GM11168 (cell line): ENCODE results near the gene FGF1.

Experiments used
- in situ Hi-C: fragments of 300-500 bp; cut with MboI; formaldehyde crosslinking; loops from one replicate; pipeline ENCODE4 v1.12.0; 2022; ENCODE audit warnings: low sequenced_read_pairs; ENCODE audit not compliant: unreplicated experiment

FGF1 gene

DNA sequence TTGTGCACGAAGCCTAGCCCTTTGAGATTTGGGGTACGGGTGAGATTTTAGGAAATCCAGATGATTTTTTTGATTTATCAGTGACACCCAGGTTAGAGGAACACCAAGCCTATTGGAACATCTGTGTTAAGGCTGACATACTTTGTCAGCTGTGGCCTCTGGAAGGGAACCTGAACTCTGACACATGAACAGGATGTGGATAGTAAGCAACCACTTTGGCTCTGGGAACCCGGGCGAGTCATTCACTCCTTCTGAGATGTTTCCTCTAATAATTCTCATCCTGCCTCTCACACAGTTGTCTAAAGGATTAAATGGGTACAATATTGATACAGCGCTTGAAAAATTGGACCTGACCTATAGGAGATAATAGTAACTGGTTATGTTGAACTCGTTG lies 67.8 kb downstream of the FGF1 start:
- in situ Hi-C loops, result no loop called here

- in situ Hi-C loops, result no loop called here
Measured at GRCh38 chr5:142617416-142618129, 68.3 kb downstream of the FGF1 start.

DNA sequence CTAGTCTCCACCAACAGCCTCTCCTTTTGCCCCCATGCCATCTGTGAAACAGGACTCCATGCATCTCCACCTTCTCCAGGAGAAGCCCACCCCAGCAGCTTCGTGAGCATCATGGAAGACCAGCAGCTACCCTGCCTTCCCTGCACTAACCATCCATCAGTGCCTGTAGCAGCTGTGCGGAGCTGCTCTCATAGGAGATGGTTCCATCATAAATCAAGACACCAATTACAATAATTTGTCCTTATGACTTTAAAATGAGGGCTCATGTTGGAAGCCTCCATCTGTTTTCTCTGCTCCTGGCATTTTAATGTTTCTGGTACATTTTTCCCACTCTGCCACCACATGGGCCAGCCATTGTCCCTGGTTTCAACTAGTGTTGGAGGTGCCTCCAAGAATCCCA lies 69.9 kb downstream of the FGF1 start:
- in situ Hi-C loops, result no loop called here

- in situ Hi-C loops, result no loop called here
Measured at GRCh38 chr5:142614054-142614453, 71.8 kb downstream of the FGF1 start.

DNA sequence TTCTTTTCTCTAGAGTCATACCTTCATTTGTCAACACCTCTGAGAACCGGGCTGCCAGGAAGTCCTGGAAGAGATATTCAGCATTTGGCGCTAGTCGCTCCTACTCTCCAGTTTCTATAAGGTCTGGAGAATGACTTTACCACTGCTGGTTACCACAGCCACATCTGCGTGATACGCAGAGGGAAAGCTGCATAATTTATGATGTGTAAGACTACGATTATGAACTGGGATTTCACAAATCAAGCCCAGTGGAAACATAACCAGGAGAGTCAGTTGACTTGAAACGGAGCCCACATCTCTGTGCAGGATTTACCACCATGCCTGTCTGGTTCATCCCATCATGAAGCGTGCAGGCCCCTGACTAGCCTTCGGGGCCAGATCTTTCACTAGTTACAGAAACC lies 72.6 kb downstream of the FGF1 start:
- in situ Hi-C loops, result no loop called here

DNA sequence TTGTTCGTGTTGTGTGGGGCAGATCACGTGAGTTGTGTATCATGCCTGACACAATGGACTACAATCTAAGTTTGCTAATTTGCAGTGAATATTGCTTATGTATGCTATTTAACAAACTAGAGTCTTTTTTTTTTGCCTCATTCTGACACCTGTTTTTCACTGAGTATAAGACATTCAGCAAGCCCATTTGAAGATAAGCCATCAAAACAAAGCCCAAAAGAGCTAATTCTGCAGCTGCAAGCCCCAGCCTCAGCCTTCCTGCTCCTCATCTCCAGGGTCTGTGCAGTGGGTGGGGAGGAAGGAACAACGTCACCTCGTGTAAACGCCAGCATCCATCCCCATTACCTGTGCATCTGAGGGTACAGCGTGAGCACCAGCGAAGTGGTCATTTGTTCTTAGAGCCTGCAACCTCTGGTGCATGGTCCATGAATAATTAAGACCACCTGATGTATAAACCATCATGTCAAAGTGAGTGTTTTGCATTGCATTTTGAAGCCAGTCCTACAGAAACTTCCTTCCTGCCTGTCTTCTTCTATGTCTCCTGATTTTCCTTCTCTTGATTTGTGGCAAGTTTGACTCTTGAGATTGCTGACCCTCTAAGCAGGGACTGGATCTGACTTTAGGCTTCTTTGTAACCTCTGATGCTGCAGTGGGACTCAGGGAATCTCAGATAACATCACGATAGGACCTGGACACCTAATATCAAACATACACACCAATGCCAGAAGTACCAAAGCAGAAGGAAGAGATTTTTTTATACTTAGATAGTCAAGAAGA lies 73.2 kb downstream of the FGF1 start:
- in situ Hi-C loops, result no loop called here

DNA sequence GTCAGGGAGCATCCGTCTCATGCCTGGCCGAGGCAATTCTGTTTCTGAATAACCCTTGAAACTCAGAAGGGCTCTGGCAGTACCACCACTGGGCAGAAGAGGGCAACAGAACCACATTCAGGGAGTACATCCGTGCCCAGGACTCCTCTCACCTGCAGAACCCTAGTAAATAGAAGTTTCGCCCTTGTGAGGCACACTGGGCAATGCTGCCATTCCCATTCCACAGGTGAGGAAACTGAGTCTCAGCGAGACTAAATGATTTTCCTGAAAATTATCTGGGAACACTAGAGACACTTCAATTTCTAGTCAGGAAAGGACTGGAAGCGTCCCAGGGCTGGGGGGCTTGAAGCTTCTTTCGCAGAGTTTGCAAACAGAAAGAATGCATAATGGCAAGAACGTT lies 74.7 kb downstream of the FGF1 start:
- in situ Hi-C loops, result no loop called here

DNA sequence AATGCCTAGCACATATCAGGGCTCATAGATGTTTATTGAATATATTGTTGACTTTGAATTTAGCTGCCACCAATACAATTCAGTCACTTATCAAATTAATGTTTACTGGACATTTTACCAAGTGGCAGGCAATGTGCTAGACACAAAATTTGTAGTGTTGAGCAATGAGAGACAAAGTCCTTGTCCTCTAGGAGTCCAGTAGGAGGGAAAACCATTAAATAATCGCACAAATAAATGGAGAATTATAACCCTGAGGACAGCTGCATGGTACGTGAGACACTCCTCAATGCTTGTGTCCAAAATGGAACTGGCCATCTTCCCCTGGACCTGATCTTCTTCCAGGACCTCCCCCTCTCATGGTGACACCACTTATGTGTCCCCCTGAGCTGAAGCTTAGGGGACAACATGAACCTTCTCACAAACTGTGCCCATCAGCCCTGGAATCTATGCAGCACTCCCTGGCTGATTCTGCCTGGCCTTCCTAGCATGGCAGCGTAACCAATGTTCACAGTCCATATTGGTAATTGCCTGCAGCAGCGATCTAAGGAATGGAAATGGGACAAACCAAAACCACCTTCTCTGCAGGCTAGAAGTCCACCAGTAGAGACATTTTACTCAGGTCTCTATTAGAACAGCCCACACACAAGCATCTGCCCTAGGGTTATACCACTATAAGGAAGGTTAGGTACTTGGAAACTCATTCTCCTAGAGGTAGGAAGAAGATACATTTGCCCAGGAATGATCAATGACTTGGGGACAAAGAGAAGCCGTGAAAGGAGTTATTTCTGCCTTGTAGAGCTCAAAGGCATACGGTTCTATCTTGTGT lies 75.5 kb downstream of the FGF1 start:
- in situ Hi-C loops, result no loop called here

GRCh38 chr5:142609142-142609541 lies 76.7 kb downstream of the FGF1 start:
- in situ Hi-C loops, result no loop called here

DNA sequence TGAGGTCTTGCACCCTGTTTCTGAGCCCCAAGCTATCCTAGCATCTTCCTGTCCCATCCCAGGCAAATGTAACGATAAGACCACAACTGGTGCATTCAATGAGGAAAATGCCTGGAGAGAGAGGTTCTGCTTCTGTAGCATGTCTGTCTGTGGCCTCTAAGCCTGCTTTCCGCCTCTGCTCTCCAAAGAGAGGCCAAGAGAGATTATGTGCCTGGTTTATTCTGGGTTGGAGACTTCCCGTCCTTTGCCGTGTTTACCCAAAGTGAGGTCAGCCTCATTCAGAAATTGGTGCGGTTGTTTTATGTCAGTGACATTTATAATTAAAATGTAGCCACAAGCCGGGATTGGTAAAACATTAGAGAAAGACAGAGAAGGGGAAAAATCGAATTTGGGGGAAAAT lies 77.8 kb downstream of the FGF1 start:
- in situ Hi-C loops, result no loop called here

- in situ Hi-C loops, result no loop called here
Measured at GRCh38 chr5:142605611-142606010, 80.3 kb downstream of the FGF1 start.

GRCh38 chr5:142602720-142603245 lies 83.1 kb downstream of the FGF1 start:
- in situ Hi-C loops, result no loop called here

- in situ Hi-C loops, result no loop called here
Measured at GRCh38 chr5:142601432-142601831, 84.5 kb downstream of the FGF1 start.

- in situ Hi-C loops, result no loop called here
Measured at GRCh38 chr5:142600611-142601358, 85.1 kb downstream of the FGF1 start.

GRCh38 chr5:142600092-142600491 lies 85.8 kb downstream of the FGF1 start:
- in situ Hi-C loops, result no loop called here

DNA sequence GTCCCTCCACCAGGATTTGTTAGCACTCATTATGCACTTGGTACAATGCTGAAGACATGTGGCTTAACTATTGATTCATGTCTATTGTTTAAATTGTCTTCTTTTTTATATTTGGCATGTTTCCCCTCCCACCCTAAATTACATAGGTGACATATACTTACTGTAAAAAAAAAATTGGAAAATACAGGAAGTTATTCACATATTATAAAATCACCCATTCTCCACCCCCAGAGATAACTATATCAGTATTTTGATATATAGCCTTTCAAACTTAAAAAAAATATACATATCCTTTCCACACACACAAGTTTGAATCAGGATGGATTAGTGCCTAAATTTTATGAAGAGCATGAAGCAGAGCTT lies 87.6 kb downstream of the FGF1 start:
- in situ Hi-C loops, result no loop called here

DNA sequence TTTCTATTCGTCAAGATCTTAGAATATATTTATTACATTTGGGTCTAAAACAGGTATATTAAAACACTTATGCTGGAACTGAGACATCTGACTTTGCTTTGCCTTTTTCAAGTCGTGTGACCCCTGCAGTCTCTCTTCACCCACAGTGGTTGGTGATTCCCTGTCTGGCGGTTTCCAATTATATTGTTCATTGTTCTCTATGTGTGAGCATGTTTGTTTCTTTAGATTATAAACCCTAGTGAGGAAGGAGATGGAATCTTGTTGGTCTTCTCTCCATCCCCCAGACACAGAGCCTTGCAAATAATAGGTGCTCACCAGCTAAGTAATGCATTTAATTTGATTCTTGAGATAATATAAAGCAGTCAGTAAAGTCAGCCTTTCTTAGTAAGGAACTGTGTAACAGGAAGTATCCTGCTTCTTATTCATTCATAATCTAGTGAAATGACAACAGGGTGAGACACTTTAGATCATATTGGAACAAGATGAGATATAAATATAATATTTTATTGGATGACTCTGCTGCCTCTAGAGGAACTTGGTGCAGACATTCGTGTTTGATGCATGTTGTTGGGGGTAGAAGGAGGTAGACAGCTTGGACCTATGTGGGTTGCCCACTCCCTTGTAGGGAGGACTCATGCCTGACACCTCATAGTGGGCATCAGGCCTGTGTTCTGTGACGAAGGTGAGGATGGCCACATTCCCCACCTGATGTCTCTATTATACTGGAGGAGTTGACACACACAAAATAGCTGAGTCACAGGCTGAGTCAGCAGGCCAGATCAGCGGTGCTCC lies 88.1 kb downstream of the FGF1 start:
- in situ Hi-C loops, result no loop called here

DNA sequence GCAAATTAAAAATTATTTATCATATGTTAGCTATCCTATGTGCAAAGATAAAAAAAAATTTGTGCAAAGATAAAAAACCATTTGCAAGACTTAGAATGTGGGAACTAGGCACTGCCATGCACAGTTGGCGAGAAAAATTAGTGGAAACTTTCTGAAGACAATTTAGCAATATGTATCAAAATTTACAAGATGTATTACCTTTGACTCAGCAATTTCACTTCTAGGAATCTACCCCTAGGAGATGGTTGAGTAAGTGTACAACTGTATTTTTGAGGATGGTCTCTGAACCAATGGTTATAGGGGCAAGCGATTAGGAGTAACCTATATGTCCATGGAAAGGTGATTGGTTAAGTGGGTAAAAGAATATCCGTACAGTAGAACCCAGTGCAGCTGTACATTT lies 88.9 kb downstream of the FGF1 start:
- in situ Hi-C loops, result no loop called here

- in situ Hi-C loops, result no loop called here
Measured at GRCh38 chr5:142592365-142592764, 93.5 kb downstream of the FGF1 start.
